ENCODE results near the gene RARRES1. TPM values are rescaled to one million over a fixed set of nuclear protein-coding genes. Genes with fewer than 3 reads are reported as not detected.

RARRES1 gene
- total RNA-seq, 1 experiment from 2014 or later, result not detected

DNA sequence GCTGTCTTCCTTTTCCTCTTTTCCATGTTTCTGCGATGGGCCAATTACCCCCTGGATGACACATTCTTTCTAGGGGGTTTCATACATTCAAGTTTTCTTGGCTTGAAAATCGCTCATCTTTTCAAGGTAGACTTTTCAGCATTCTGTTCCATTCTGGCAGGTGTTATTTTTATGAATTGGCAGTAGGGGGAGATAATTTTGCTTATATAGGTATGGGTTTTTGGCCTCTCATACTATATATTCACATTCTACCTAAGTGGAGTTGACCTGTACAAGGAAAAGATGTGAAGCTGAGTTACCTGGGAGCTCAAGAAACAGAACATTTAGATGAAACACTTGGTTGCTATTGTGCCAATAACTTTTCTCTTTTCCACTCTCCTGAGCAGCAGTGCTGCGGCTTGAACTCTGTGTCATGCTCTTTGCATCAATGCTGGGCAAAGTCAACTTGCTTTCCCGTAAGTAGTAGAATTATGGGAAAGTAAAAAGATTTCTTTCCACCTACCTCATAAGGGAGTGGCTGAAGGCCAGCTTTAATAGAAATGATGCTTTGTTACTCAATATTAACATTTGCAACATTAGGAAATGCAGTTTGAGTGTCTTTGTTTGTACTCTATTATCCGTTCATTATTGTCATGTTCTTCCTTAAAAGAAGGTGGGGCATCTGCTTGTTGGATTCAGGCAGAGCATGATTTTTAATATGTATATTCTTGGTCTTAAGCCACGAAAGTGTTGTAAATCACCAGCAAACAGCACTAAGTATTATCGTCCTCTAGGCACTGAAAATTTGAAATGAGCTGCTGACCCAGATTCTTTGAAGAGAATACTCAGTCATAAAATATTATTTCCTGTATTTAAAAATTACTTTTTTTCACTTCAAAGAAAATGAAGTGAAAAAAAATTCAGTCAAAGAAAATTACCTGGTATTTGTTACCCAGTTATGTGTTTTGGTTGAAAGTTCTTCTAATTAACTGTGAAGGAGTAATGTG is 41.9 kb upstream of the RARRES1 start:
- H3K27ac Mint-ChIP-seq (ENCODE audit: low read depth, unreplicated experiment), result no peak overlapping the region
- no peaks in the 10 kb centered on the region for H3K36me3 Mint-ChIP-seq (ENCODE audit: insufficient read depth, unreplicated experiment)
- DNase-seq (ENCODE audit: unreplicated experiment), result peak; percentile 38
- H3K9me3 Mint-ChIP-seq (ENCODE audit: unreplicated experiment), result peaks cover 7% of the 10 kb centered on the region
- H3K27me3 Mint-ChIP-seq (ENCODE audit: insufficient read depth, unreplicated experiment), result no peaks in the 10 kb centered on the region
- BruUV-seq (replicated peaks), result no TSS peak
- CTCF ChIA-PET, result interaction anchor here (0.6 to 1.3 kb wide), 4 partner anchors 15 to 49 kb away, joined by 3 to 6 read pairs (median 3); no protein-coding TSS in a partner anchor
- H3K4me3 Mint-ChIP-seq (ENCODE audit: unreplicated experiment), result no peak overlapping the region
- TF ChIP-seq CTCF (IDR thresholded peaks at IDR 0.05; ENCODE audit: unreplicated experiment), result no peak
- intact Hi-C loops (cut with micrococcal nuclease), result no loop called here
- POLR2A ChIA-PET, result interaction anchor here (0.5 kb wide), 1 partner anchor 14 kb away, joined by 3 read pairs; no protein-coding TSS in a partner anchor
- peaks cover 16% of the 10 kb centered on the region for H3K4me1 Mint-ChIP-seq (ENCODE audit: insufficient read depth, unreplicated experiment)

- no peaks in the 10 kb centered on the region for H3K36me3 Mint-ChIP-seq (ENCODE audit: insufficient read depth, unreplicated experiment)
- no peak overlapping the region for H3K4me3 Mint-ChIP-seq (ENCODE audit: unreplicated experiment)
- no peak overlapping the region for H3K27ac Mint-ChIP-seq (ENCODE audit: low read depth, unreplicated experiment)
- no peak for DNase-seq (ENCODE audit: unreplicated experiment)
- no peak for TF ChIP-seq CTCF (IDR thresholded peaks at IDR 0.05; ENCODE audit: unreplicated experiment)
- no peaks in the 10 kb centered on the region for H3K9me3 Mint-ChIP-seq (ENCODE audit: unreplicated experiment)
- intact Hi-C loops (cut with micrococcal nuclease), result no loop called here
- peaks cover 25% of the 10 kb centered on the region for H3K4me1 Mint-ChIP-seq (ENCODE audit: insufficient read depth, unreplicated experiment)
- no peaks in the 10 kb centered on the region for H3K27me3 Mint-ChIP-seq (ENCODE audit: insufficient read depth, unreplicated experiment)
- BruUV-seq (replicated peaks), result no TSS peak
- CTCF ChIA-PET, result interaction anchor here (1.2 to 1.4 kb wide), 2 partner anchors 17 to 128 kb away, joined by 3 read pairs; partner anchors contain the start of gene GFM1
- POLR2A ChIA-PET, result no interaction called here
Observed at GRCh38 chr3:158773166-158773565, 40.9 kb upstream of the RARRES1 start.

GRCh38 chr3:158771982-158772381 is 39.7 kb upstream of the RARRES1 start:
- POLR2A ChIA-PET, result no interaction called here
- Mint-ChIP-seq H3K36me3 (ENCODE audit: insufficient read depth, unreplicated experiment) (no peaks in the 10 kb centered on the region), H3K27me3 (ENCODE audit: insufficient read depth, unreplicated experiment) (no peaks in the 10 kb centered on the region), H3K9me3 (ENCODE audit: unreplicated experiment) (no peaks in the 10 kb centered on the region), H3K4me1 (ENCODE audit: insufficient read depth, unreplicated experiment) (peaks cover 25% of the 10 kb centered on the region), H3K27ac (ENCODE audit: low read depth, unreplicated experiment) (no peak overlapping the region), H3K4me3 (ENCODE audit: unreplicated experiment) (no peak overlapping the region)
- CTCF ChIA-PET, result interaction anchor here (0.9 to 1.4 kb wide), 5 partner anchors 17 to 127 kb away, joined by 3 to 5 read pairs (median 3); partner anchors contain the start of gene GFM1
- no peak for TF ChIP-seq CTCF (IDR thresholded peaks at IDR 0.05; ENCODE audit: unreplicated experiment)
- no peak for DNase-seq (ENCODE audit: unreplicated experiment)
- no TSS peak for BruUV-seq (replicated peaks)
- intact Hi-C loops (cut with micrococcal nuclease), result no loop called here

DNA sequence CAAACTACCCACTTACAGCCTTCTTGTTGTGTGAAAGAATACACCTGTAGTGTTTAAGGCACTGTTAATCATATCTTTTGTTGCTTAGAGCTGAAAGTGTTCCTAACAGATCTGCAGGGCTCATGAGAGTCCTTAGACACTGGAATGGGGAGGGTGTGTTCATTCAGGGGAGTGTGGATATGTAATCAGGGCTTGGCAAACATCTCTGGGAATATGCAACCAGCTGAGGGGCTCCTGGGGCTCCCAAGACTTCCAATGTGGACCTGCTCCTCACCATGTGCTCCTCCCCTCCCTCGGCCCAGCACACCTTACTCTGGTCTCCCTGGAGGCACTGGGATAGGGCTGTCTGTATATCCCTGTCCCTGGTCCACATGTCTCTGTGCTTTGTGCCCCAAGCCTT is 39.3 kb upstream of the RARRES1 start:
- no peak overlapping the region for H3K27ac Mint-ChIP-seq (ENCODE audit: low read depth, unreplicated experiment)
- H3K9me3 Mint-ChIP-seq (ENCODE audit: unreplicated experiment), result no peaks in the 10 kb centered on the region
- H3K36me3 Mint-ChIP-seq (ENCODE audit: insufficient read depth, unreplicated experiment), result no peaks in the 10 kb centered on the region
- no peak overlapping the region for H3K4me3 Mint-ChIP-seq (ENCODE audit: unreplicated experiment)
- intact Hi-C loops (cut with micrococcal nuclease), result no loop called here
- peaks cover 25% of the 10 kb centered on the region for H3K4me1 Mint-ChIP-seq (ENCODE audit: insufficient read depth, unreplicated experiment)
- no TSS peak for BruUV-seq (replicated peaks)
- DNase-seq (ENCODE audit: unreplicated experiment), result no peak
- no peaks in the 10 kb centered on the region for H3K27me3 Mint-ChIP-seq (ENCODE audit: insufficient read depth, unreplicated experiment)
- CTCF ChIA-PET, result interaction anchor here (1.0 to 1.3 kb wide), 3 partner anchors 18 to 45 kb away, joined by 3 to 5 read pairs (median 3); no protein-coding TSS in a partner anchor
- POLR2A ChIA-PET, result no interaction called here
- TF ChIP-seq CTCF (IDR thresholded peaks at IDR 0.05; ENCODE audit: unreplicated experiment), result no peak

Measured in MCF 10A (cell line).